Body of pancreas (tissue), 4 donors: ENCODE measurements around the gene LCA5.

Source experiments
- CTCF ChIP-seq, 7 experiments: fragments of 450-650 bp in 4 of 7; fragments of 200-600 bp in 3 of 7; sonication (generic) in 3 of 7; IDR thresholded peaks; one replicate each; pipeline ENCODE4 v1.5.1; 2016 to 2019; ENCODE audit warnings: antibody characterized with exemption in 7 of 7
- POLR2A ChIP-seq, 3 donors: fragments of 450-650 bp; IDR thresholded peaks; one replicate each; pipeline ENCODE4 v1.6.1; 2016; ENCODE audit warnings: antibody characterized with exemption in 3 of 3, mild to moderate bottlenecking in 2 of 3

- no peak for TF ChIP-seq CTCF (IDR thresholded peaks at IDR 0.05)
- no peak for TF ChIP-seq POLR2A (IDR thresholded peaks at IDR 0.05)
These were observed 42.0 kb downstream of the LCA5 start for GRCh38 chr6:79495246-79495645.
